ENCODE data around the gene PCBD1.
"Not testable (repeated sequence)": the region's sequence is repeated elsewhere in the genome, so short reads cannot be mapped to it uniquely, and the experiment has no call there.

PCBD1 gene

GRCh38 chr10:70920519-70920918, 32.2 kb upstream of the PCBD1 start:
- no peak for TF ChIP-seq CTCF (IDR thresholded peaks at IDR 0.05; ENCODE audit: low read depth, low read length)
- no peak for DNase-seq
- no peak overlapping the region for H3K4me3 ChIP-seq (ENCODE audit: low read depth, low read length)
- H3K27ac ChIP-seq, result no peak overlapping the region
- no peaks in the 10 kb centered on the region for H3K27me3 ChIP-seq (ENCODE audit: insufficient read depth, low read depth, severe bottlenecking)
- H3K9me3 ChIP-seq (ENCODE audit: severe bottlenecking), result no peaks in the 10 kb centered on the region
- H3K36me3 ChIP-seq, result no peaks in the 10 kb centered on the region

GRCh38 chr10:70919906-70920305, 31.5 kb upstream of the PCBD1 start:
- H3K4me3 ChIP-seq (ENCODE audit: low read depth, low read length); H3K27ac ChIP-seq; DNase-seq; H3K36me3 ChIP-seq; H3K9me3 ChIP-seq (ENCODE audit: severe bottlenecking); H3K27me3 ChIP-seq (ENCODE audit: insufficient read depth, low read depth, severe bottlenecking): not testable (repeated sequence)

- TF ChIP-seq CTCF (IDR thresholded peaks at IDR 0.05; ENCODE audit: low read depth, low read length), result no peak
- DNase-seq, result no peak
- Histone ChIP-seq H3K27ac (no peak overlapping the region), H3K27me3 (ENCODE audit: insufficient read depth, low read depth, severe bottlenecking) (no peaks in the 10 kb centered on the region), H3K36me3 (no peaks in the 10 kb centered on the region), H3K9me3 (ENCODE audit: severe bottlenecking) (no peaks in the 10 kb centered on the region), H3K4me3 (ENCODE audit: low read depth, low read length) (no peak overlapping the region)
Measured at GRCh38 chr10:70918851-70919530, 30.6 kb upstream of the PCBD1 start.

GRCh38 chr10:70917635-70918034, 29.3 kb upstream of the PCBD1 start:
- H3K27ac ChIP-seq, result no peak overlapping the region
- no peak for TF ChIP-seq CTCF (IDR thresholded peaks at IDR 0.05; ENCODE audit: low read depth, low read length)
- no peaks in the 10 kb centered on the region for H3K36me3 ChIP-seq
- no peak for DNase-seq
- H3K4me3 ChIP-seq (ENCODE audit: low read depth, low read length), result no peak overlapping the region
- H3K9me3 ChIP-seq (ENCODE audit: severe bottlenecking), result no peaks in the 10 kb centered on the region
- no peaks in the 10 kb centered on the region for H3K27me3 ChIP-seq (ENCODE audit: insufficient read depth, low read depth, severe bottlenecking)

GRCh38 chr10:70917226-70917625, 28.9 kb upstream of the PCBD1 start:
- Histone ChIP-seq H3K27ac (no peak overlapping the region), H3K9me3 (ENCODE audit: severe bottlenecking) (no peaks in the 10 kb centered on the region), H3K4me3 (ENCODE audit: low read depth, low read length) (no peak overlapping the region), H3K36me3 (no peaks in the 10 kb centered on the region), H3K27me3 (ENCODE audit: insufficient read depth, low read depth, severe bottlenecking) (no peaks in the 10 kb centered on the region)
- TF ChIP-seq CTCF (IDR thresholded peaks at IDR 0.05; ENCODE audit: low read depth, low read length), result no peak
- no peak for DNase-seq

- Histone ChIP-seq H3K4me3 (ENCODE audit: low read depth, low read length) (no peak overlapping the region), H3K27ac (no peak overlapping the region), H3K27me3 (ENCODE audit: insufficient read depth, low read depth, severe bottlenecking) (no peaks in the 10 kb centered on the region), H3K9me3 (ENCODE audit: severe bottlenecking) (no peaks in the 10 kb centered on the region), H3K36me3 (no peaks in the 10 kb centered on the region)
- no peak for TF ChIP-seq CTCF (IDR thresholded peaks at IDR 0.05; ENCODE audit: low read depth, low read length)
- no peak for DNase-seq
Measured at GRCh38 chr10:70916241-70916640, 27.9 kb upstream of the PCBD1 start.

Data from WERI-Rb-1 (cell line).